ENCODE results near the gene MCTP1.

MCTP1 gene

DNA sequence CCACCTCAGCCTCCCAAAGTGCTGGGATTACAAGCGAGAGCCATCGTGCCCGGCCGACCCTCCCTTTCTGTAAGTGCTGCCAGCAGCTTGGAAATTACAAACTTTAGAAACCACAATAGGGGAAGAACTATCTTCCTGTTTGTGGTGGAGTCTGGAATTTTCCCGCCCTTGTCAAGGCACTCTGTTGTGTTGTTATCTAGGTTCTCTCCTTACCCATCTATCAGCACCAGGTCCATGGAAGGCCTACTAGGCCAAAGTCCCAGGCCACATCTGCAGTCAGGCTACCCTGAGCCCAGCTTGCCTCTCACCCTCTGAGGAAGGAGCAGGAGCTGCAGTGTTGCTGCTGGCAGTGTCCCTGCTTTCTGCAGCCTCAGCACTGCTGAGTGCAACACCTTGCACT is 214.9 kb downstream of the MCTP1 start:
- H3K27me3 ChIP-seq (ENCODE audit: control insufficient read depth, insufficient read depth, low read length), result no peaks in the 10 kb centered on the region

DNA sequence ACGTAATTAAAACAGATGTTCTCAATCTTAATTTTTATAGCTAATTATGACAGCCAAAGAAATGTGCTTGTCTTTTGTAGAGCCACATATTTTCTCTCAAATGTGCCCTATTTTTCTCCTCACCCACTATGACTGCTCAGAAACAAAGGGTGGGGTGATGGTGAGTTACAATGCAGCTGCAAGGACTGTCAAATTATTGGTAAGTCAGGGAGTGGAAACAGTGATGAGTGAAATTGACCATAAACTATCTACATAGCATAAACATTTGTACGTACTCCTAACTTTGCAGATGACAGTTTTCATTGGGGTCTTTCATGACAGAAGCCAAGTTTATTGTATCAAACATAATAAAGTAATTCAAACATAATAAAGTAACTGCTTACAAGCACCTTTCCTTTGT is 215.9 kb downstream of the MCTP1 start:
- Histone ChIP-seq H3K27ac (ENCODE audit: low read length) (no peak overlapping the region), H3K9me3 (ENCODE audit: control insufficient read depth, low read depth, low read length) (no peaks in the 10 kb centered on the region), H3K4me1 (ENCODE audit: control insufficient read depth, low read depth, low read length) (no peaks in the 10 kb centered on the region), H3K4me3 (ENCODE audit: low read length) (no peak overlapping the region), H3K27me3 (ENCODE audit: control insufficient read depth, insufficient read depth, low read length) (no peaks in the 10 kb centered on the region), H3K36me3 (ENCODE audit: control insufficient read depth, low read depth, low read length) (no peaks in the 10 kb centered on the region), H3K9ac (ENCODE audit: low read length) (no peak overlapping the region)

More for the DNA sequence above, 214.9 kb downstream of the MCTP1 start:
- Histone ChIP-seq H3K36me3 (ENCODE audit: control insufficient read depth, low read depth, low read length) (no peaks in the 10 kb centered on the region), H3K4me1 (ENCODE audit: control insufficient read depth, low read depth, low read length) (no peaks in the 10 kb centered on the region), H3K9ac (ENCODE audit: low read length) (no peak overlapping the region), H3K4me3 (ENCODE audit: low read length) (no peak overlapping the region), H3K9me3 (ENCODE audit: control insufficient read depth, low read depth, low read length) (no peaks in the 10 kb centered on the region), H3K27ac (ENCODE audit: low read length) (no peak overlapping the region)

DNA sequence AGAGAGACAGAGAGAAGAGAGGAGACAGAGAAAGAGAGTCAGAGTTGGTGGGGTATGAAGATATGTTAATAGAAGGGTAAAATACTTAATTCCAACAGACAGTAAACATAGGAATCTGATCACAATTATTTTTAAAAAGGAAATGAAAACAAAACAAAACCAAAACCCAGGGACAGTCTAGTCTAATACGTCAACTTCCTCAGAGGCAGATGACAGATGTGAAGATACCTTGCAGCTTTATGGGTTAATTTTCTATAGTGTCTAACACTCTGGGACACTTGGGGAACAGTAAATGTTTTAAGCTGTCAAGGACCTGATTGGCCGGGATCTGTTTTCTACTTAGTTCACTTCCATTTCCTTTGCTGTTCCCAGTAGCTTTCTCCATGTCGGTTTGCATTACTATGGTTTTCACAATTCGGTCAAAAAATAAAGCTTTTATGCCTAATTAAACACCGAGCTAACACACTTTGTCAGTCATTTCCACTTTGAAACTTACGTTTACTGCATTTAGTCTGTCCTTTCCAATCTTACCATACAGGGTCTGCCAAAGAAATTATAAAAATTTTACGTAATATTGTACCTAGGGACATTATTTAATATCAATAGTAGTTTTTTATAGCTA is 216.5 kb downstream of the MCTP1 start:
- H3K9me3 ChIP-seq (ENCODE audit: control insufficient read depth, low read depth, low read length), result no peaks in the 10 kb centered on the region
- H3K27me3 ChIP-seq (ENCODE audit: control insufficient read depth, insufficient read depth, low read length), result no peaks in the 10 kb centered on the region

DNA sequence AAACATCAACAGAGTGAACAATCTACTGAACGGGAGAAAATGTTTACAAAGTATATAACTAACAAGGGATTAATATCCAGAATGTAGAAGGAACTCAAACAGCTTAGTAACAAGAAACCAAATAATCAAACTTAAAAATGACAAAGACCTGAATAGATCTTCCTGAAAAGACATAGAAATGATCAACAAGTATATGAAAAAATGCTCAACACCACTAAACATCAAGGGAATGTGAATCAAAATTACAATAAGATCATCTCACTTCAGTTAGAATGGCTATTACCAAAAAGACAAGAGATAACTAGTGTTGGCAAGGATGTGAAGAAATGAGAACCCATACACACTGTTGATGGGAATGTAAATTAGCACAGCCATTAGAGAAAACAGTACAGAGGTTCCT is 218.8 kb downstream of the MCTP1 start:
- no peaks in the 10 kb centered on the region for H3K36me3 ChIP-seq (ENCODE audit: control insufficient read depth, low read depth, low read length)
- no peak overlapping the region for H3K4me3 ChIP-seq (ENCODE audit: low read length)
- H3K27ac ChIP-seq (ENCODE audit: low read length), result no peak overlapping the region
- H3K9me3 ChIP-seq (ENCODE audit: control insufficient read depth, low read depth, low read length), result no peaks in the 10 kb centered on the region
- H3K9ac ChIP-seq (ENCODE audit: low read length), result no peak overlapping the region
- H3K27me3 ChIP-seq (ENCODE audit: control insufficient read depth, insufficient read depth, low read length), result no peaks in the 10 kb centered on the region
- no peaks in the 10 kb centered on the region for H3K4me1 ChIP-seq (ENCODE audit: control insufficient read depth, low read depth, low read length)

More for the DNA sequence above, 216.5 kb downstream of the MCTP1 start:
- Histone ChIP-seq H3K36me3 (ENCODE audit: control insufficient read depth, low read depth, low read length) (no peaks in the 10 kb centered on the region), H3K9ac (ENCODE audit: low read length) (no peak overlapping the region), H3K27ac (ENCODE audit: low read length) (no peak overlapping the region), H3K4me3 (ENCODE audit: low read length) (no peak overlapping the region), H3K4me1 (ENCODE audit: control insufficient read depth, low read depth, low read length) (no peaks in the 10 kb centered on the region)

DNA sequence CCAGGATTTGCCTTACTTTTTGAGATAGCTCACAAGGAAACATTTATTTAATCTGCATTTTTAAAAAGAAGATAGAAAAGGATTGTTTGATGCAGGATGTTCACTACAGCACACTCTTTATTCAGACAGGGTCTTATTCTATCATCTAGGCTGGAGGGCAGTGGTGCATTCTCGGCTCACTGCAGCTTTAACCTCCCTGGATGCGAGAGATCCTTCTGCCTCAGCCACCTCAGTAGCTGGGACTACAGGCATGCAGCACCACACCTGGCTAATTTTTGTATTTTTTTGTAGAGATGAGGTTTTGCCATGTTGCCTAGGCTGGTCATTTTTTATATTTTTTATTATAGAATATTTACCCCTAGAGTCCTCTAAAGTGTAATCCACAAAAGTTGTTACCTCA is 221.4 kb downstream of the MCTP1 start:
- H3K27ac ChIP-seq (ENCODE audit: low read length), result no peak overlapping the region
- no peaks in the 10 kb centered on the region for H3K9me3 ChIP-seq (ENCODE audit: control insufficient read depth, low read depth, low read length)
- H3K9ac ChIP-seq (ENCODE audit: low read length), result no peak overlapping the region
- no peaks in the 10 kb centered on the region for H3K27me3 ChIP-seq (ENCODE audit: control insufficient read depth, insufficient read depth, low read length)
- no peaks in the 10 kb centered on the region for H3K4me1 ChIP-seq (ENCODE audit: control insufficient read depth, low read depth, low read length)
- H3K36me3 ChIP-seq (ENCODE audit: control insufficient read depth, low read depth, low read length), result no peaks in the 10 kb centered on the region
- H3K4me3 ChIP-seq (ENCODE audit: low read length), result no peak overlapping the region

DNA sequence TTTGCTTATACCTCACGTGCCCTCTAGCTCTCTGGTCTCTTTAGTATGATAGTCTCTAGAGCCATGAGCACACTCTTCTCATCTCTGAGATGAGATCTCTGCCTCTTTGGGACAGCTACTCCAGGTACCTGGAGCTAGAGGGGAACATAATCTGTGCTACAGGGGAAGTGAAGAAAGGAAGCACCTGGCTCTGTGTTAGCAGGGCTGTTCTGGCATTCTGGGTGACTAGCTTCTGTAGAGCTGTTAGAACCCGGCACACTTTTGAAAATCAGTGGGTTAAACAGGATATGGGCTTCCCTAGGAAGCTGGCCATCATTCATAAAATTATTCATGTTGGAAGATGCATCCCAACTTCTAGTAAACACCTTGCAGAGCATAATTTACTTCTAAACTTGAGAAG is 224.8 kb downstream of the MCTP1 start:
- Histone ChIP-seq H3K4me3 (ENCODE audit: low read length) (no peak overlapping the region), H3K36me3 (ENCODE audit: control insufficient read depth, low read depth, low read length) (no peaks in the 10 kb centered on the region), H3K4me1 (ENCODE audit: control insufficient read depth, low read depth, low read length) (peaks cover 3% of the 10 kb centered on the region), H3K9me3 (ENCODE audit: control insufficient read depth, low read depth, low read length) (no peaks in the 10 kb centered on the region), H3K27me3 (ENCODE audit: control insufficient read depth, insufficient read depth, low read length) (no peaks in the 10 kb centered on the region), H3K27ac (ENCODE audit: low read length) (no peak overlapping the region), H3K9ac (ENCODE audit: low read length) (no peak overlapping the region)

DNA sequence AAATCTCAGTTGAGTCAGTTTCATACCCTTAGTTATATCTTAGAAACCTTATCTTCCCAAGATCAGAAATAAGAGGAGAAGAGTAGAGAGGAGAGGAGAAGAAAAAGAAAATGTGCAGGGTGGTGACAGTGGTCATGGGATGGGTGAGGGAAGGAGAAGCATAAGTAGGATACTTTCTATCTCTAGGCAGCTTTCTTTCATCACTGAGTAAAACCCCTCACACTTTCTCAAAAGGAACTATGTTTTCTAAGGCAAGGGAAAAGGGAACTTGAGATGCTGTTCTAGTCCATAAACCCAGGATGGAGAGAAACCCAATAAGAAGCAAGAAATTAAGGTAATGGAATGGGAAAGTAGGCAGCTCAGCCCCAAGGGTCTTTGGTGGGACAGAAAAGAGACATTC is 225.3 kb downstream of the MCTP1 start:
- Histone ChIP-seq H3K27me3 (ENCODE audit: control insufficient read depth, insufficient read depth, low read length) (no peaks in the 10 kb centered on the region), H3K36me3 (ENCODE audit: control insufficient read depth, low read depth, low read length) (no peaks in the 10 kb centered on the region)

DNA sequence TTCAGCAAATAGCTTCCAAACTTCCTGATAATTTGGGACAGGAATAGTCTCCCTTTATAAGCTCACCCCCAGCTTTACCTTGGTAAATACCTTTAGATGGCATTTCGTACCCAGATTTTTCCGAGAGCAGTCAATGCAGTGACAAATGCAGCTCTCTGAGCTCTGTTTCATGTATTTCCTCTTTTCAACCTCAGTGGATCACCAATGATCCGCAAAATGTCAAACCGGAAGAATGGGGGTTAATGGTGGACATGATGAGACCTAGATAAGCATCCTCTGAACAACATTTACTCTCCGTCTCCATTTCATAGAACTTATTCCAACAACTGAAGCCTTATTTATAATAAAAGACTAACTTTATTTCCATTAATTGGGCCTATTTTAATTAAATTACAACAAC is 227.3 kb downstream of the MCTP1 start:
- Histone ChIP-seq H3K27me3 (ENCODE audit: control insufficient read depth, insufficient read depth, low read length) (no peaks in the 10 kb centered on the region), H3K36me3 (ENCODE audit: control insufficient read depth, low read depth, low read length) (no peaks in the 10 kb centered on the region), H3K9ac (ENCODE audit: low read length) (no peak overlapping the region), H3K4me1 (ENCODE audit: control insufficient read depth, low read depth, low read length) (peaks cover 3% of the 10 kb centered on the region), H3K27ac (ENCODE audit: low read length) (no peak overlapping the region), H3K4me3 (ENCODE audit: low read length) (no peak overlapping the region), H3K9me3 (ENCODE audit: control insufficient read depth, low read depth, low read length) (no peaks in the 10 kb centered on the region)

More for the DNA sequence above, 225.3 kb downstream of the MCTP1 start:
- H3K4me1 ChIP-seq (ENCODE audit: control insufficient read depth, low read depth, low read length), result peaks cover 3% of the 10 kb centered on the region
- H3K27ac ChIP-seq (ENCODE audit: low read length), result no peak overlapping the region
- H3K4me3 ChIP-seq (ENCODE audit: low read length), result no peak overlapping the region
- no peak overlapping the region for H3K9ac ChIP-seq (ENCODE audit: low read length)
- H3K9me3 ChIP-seq (ENCODE audit: control insufficient read depth, low read depth, low read length), result no peaks in the 10 kb centered on the region

DNA sequence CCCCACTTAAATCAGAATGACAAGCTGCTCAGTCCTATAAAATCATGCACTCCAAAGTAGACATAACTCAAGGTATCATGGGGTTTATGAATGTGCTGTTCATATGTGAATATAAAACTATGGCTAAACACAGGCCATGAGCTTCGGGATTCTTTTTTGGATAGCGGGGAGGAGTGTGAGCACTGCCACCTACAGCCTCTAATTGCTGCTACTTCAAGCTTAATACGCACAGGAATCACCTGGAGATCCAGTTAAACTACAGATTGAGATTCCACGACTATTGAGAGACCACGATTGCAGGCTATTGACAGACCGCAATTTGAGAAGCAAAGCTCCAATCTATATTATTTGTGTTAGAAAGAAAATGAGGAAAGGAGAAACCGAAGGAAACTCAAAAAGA is 231.6 kb downstream of the MCTP1 start:
- Histone ChIP-seq H3K27ac (ENCODE audit: low read length) (no peak overlapping the region), H3K9ac (ENCODE audit: low read length) (no peak overlapping the region), H3K9me3 (ENCODE audit: control insufficient read depth, low read depth, low read length) (no peaks in the 10 kb centered on the region), H3K27me3 (ENCODE audit: control insufficient read depth, insufficient read depth, low read length) (no peaks in the 10 kb centered on the region), H3K4me3 (ENCODE audit: low read length) (no peak overlapping the region), H3K36me3 (ENCODE audit: control insufficient read depth, low read depth, low read length) (no peaks in the 10 kb centered on the region), H3K4me1 (ENCODE audit: control insufficient read depth, low read depth, low read length) (peaks cover 3% of the 10 kb centered on the region)

DNA sequence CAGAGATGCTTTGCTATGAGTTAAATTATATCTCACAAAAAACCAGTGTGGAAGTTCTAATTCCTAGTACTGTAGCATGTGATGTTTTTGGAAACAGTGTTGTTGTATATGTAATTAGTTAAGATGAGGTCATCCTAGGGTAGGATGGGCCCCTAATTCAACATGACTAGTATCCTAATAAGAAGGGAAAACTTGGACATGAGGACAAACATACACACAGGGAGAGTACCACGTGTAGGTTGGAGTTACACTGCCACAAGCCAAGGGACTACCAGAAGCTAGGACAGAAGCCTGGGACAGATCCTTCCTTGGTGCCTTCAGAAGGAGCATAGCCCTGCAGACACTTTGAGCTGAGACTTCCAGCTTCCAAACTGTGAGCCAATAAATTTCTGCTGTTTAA is 234.2 kb downstream of the MCTP1 start:
- no peaks in the 10 kb centered on the region for H3K27me3 ChIP-seq (ENCODE audit: control insufficient read depth, insufficient read depth, low read length)
- H3K36me3 ChIP-seq (ENCODE audit: control insufficient read depth, low read depth, low read length), result no peaks in the 10 kb centered on the region
- no peak overlapping the region for H3K9ac ChIP-seq (ENCODE audit: low read length)
- no peak overlapping the region for H3K4me3 ChIP-seq (ENCODE audit: low read length)
- H3K4me1 ChIP-seq (ENCODE audit: control insufficient read depth, low read depth, low read length), result no peaks in the 10 kb centered on the region
- no peak overlapping the region for H3K27ac ChIP-seq (ENCODE audit: low read length)
- H3K9me3 ChIP-seq (ENCODE audit: control insufficient read depth, low read depth, low read length), result no peaks in the 10 kb centered on the region

DNA sequence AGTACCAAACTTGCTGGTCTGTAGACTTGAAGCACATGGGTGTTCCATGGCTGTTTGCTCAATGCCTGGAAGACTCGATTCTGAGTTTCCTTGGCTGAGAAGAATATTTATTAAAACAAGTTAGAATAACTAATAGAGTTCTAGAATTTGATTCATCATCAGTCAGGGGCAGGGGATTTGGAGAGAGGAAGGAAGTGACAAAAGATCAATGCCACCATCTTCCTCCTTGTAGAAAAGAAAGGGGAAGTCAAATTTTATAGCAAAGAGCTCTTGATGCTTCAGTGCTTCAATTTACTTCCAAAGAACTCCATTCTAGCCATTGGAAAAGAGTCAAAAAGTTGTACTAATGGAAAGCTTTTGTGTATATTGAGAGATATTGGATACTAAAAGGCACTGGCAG is 236.3 kb downstream of the MCTP1 start:
- H3K36me3 ChIP-seq (ENCODE audit: control insufficient read depth, low read depth, low read length), result no peaks in the 10 kb centered on the region
- H3K27ac ChIP-seq (ENCODE audit: low read length), result no peak overlapping the region
- no peaks in the 10 kb centered on the region for H3K9me3 ChIP-seq (ENCODE audit: control insufficient read depth, low read depth, low read length)
- H3K4me3 ChIP-seq (ENCODE audit: low read length), result no peak overlapping the region
- no peaks in the 10 kb centered on the region for H3K4me1 ChIP-seq (ENCODE audit: control insufficient read depth, low read depth, low read length)
- H3K9ac ChIP-seq (ENCODE audit: low read length), result no peak overlapping the region
- no peaks in the 10 kb centered on the region for H3K27me3 ChIP-seq (ENCODE audit: control insufficient read depth, insufficient read depth, low read length)

DNA sequence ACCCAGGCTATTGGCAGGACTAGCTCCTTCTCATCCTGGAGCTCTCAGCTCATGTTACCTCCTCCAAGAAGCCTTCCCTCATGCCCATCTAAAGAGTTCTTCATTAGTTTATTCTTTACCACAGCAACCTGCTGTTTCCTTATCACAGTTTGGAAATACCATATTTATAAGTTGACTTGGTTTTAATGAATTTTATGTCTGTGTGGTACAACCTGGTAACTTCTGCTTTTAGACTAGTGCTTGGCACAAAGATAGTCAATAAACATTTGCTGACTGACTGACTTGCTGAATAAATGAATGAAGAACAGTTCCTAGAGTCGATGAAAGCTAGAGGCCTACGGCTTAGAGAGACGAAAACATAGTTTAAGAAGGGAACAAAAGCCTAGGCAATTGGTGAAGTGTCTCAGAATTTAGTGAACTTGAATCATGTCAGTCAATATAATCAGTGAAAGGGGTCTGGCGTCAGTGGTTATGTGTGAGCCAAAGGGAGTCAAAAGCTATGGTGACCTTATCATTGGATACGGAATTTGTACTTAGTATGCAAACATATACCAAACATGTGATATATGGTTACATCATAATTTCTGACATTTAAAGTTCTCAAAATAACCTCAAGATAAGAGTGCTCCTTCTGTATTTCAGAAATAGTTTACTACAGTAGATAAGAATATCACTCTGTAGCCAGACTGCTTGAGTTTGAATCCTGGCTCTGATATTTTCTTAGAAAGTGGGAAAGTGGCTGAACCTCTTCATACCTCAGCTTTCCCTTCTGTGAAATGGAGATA is 239.5 kb downstream of the MCTP1 start:
- H3K27me3 ChIP-seq (ENCODE audit: control insufficient read depth, insufficient read depth, low read length), result no peaks in the 10 kb centered on the region
- H3K4me3 ChIP-seq (ENCODE audit: low read length), result no peak overlapping the region
- H3K4me1 ChIP-seq (ENCODE audit: control insufficient read depth, low read depth, low read length), result no peaks in the 10 kb centered on the region
- no peaks in the 10 kb centered on the region for H3K36me3 ChIP-seq (ENCODE audit: control insufficient read depth, low read depth, low read length)
- no peak overlapping the region for H3K27ac ChIP-seq (ENCODE audit: low read length)
- H3K9me3 ChIP-seq (ENCODE audit: control insufficient read depth, low read depth, low read length), result no peaks in the 10 kb centered on the region
- no peak overlapping the region for H3K9ac ChIP-seq (ENCODE audit: low read length)

All from iPS-18a (cell line).